LNCAP (cell line): Measurements from ENCODE around the gene SEH1L.

Experiments used
- TF ChIP-seq, protein P1 (sequence below): fragments of 450-650 bp; IDR thresholded peaks from 2 replicates; pipeline ENCODE4 v1.5.1; 2017; ENCODE audit warnings: mild to moderate bottlenecking

SEH1L gene

DNA sequence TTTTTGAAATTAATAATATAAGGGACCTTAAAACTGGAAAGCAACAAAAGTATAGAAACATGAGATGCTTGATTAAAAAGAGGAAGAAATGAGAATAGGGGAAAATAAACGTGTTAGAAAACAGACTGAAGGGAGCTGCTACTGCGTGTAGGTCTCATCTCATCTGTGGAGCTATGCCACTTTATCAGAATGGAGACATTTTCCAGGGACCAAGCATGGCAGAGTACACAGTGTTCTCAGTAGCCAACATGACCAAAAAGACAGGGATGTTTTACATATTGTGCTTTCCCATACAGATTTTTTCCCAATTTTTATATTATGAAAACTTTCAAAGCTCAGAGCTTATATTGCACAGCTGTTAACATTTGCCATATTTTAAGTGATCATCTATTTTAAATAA is 66.4 kb downstream of the SEH1L start:
- TF ChIP-seq, protein P1, sequence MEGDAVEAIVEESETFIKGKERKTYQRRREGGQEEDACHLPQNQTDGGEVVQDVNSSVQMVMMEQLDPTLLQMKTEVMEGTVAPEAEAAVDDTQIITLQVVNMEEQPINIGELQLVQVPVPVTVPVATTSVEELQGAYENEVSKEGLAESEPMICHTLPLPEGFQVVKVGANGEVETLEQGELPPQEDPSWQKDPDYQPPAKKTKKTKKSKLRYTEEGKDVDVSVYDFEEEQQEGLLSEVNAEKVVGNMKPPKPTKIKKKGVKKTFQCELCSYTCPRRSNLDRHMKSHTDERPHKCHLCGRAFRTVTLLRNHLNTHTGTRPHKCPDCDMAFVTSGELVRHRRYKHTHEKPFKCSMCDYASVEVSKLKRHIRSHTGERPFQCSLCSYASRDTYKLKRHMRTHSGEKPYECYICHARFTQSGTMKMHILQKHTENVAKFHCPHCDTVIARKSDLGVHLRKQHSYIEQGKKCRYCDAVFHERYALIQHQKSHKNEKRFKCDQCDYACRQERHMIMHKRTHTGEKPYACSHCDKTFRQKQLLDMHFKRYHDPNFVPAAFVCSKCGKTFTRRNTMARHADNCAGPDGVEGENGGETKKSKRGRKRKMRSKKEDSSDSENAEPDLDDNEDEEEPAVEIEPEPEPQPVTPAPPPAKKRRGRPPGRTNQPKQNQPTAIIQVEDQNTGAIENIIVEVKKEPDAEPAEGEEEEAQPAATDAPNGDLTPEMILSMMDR, result no peak

DNA sequence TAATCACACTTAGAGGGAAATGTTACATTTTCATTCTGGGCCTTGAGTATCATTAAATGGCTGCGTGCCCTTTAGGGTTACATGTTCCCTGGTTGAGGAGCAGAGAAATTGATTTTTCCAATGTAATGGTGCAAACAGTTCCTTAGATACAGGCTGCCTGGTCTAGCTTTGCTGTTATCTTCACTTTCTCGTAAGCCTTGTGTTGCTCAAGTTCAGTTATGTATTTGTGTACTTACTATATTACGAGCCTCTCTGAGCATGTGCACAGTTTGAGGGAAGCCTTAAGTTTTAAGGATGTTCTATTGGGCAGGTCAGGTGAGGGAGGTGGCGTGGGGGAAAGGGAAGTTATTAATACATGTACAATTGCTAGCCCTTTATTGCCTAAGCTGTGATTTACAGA is 67.0 kb downstream of the SEH1L start:
- TF ChIP-seq, protein P1, result no peak

DNA sequence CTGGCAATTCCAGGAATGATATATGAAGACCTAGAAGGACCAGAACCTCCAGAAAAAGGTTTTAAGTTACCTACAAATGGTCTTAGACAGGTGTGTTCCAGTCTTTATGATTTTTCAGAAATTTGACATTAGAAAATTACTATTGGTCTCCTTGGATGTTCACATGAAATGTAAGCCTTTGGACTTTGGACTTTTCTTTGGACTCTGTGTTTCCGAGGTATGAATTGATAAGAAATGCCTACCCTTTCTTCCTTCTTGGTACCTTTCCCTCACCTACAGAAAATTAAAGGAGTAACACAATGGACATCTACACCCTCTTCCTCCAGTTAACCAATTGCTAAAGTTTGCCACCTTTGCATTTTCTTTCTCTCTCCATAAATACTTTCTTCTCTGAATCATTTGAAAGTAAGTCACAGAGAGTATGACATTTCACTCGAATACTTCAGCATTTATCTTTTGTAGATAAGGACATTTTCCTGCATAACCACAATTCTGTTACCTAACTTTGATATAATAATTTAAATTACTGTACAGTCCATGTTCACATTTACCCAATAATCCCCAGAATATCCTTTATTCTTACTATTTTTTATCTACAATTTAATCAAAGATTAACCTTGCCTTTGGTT is 69.5 kb downstream of the SEH1L start:
- TF ChIP-seq, protein P1, result no peak

DNA sequence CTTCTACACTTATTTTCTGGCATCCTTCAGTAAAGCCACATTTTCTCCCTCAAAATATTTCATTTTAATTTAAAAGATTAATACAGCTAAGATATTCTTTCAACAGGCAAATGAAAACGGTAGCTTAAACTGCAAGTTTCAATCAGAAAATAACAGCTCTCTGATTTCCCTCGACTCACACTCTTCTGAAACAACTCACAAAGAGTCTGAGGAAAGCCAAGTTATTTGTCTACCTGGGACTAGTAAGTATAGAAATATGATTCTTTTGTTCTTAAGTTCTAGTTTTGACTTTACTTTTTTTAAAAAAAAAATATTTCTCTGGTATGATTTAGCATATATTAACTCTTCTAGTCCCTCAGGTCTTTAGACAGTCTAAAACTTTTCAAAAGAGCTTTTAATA is 70.6 kb downstream of the SEH1L start:
- TF ChIP-seq, protein P1, result no peak

DNA sequence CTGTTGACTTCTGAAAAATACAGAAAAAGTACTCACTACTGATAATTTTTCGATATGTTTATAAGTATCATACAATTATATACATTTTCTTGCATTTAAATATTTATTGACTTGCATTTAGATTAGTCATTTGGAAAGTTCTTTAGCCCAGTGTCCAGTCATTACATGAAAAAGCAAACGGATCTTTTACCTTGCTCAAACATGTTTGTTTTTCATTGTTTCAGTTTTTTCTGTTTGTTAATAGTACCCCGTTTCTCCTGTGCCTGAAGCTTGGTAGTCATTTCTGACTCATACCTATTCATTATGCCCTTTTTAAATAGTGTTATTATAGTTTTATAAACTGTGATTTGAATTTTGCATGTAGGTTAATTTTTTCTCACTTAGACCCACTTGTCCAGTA is 71.5 kb downstream of the SEH1L start:
- TF ChIP-seq, protein P1, result no peak

DNA sequence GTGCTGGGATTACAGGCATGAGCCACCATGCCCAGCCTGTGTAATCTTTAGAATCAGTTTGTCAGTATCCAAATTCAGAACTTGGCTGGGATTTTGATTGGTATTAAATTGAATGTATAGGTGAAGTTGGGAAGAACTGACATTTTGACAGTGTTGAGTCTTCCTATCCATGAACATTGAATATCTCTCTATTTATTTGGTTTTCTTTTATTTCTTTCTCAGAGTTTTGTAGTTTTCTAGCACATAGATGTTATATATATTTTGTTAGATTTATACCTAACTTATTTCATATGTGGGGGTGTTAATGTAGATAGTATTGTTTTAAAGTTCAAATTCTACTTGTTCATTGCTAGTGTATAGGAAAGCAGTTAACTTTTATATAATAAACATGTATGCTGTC is 74.8 kb downstream of the SEH1L start:
- TF ChIP-seq, protein P1, result no peak

DNA sequence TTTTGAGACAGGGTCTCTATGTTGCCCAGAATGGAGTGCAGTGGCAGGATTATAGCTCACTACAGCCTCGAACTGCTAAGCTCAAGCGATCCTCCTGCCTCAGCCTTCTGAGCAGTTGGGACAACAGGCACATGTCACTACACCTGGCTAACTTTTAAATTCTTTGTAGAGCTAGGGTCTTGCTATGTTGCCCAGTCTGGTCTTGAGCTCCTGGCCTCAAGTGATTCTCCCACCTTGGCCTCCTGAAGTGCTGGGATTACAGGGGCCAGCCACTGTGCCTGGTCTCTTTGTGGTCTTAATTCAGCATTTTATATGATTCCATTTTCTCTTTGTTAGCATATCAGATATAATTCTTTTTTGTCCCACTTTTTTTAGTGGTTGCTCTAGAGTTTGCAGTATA is 77.4 kb downstream of the SEH1L start:
- TF ChIP-seq, protein P1, result no peak

DNA sequence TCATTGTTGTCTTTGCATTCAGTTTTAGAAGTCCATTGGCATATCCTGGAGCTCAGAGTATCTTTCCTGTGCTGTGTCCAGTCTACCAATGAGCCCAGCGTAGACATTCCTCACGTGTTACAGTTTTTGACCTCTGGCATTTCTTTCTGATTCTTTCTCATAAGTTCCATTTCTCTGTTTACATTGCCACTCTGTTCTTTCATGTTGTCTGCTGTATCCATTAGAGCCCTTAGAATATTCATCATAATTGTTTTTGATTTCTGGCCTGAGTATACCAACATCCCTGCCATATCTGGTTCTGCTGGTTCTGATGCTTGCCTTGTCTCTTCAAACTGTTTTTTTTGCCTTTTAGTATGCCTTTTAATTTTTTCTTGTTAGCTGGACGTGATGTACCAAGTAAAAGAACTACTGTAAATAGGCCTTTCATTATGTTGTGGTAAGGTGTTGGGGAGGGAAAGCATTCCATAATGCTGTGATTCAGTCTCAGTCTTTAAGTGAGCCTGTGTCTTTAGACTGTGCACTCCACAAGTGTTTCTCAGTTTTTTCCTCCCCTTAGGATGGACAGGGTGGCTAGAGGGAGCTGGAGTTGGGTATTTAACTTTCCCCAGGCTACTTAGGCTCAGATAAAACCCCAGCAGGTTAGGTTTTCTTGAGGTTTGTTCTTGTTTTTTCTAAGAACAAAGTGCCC is 78.9 kb downstream of the SEH1L start:
- TF ChIP-seq, protein P1, result no peak
